GM18505 (cell line): ENCODE results near the gene LRGUK.
"Not testable (repeated sequence)": the region's sequence is repeated elsewhere in the genome, so short reads cannot be mapped to it uniquely, and the experiment has no call there.

Experiments
- ATAC-seq: cut with Tn5 transposase; IDR thresholded peaks from one replicate; pipeline ENCODE4 v1.9.1; 2021; ENCODE audit not compliant: unreplicated experiment
- POLR2A ChIP-seq: IDR thresholded peaks from 4 replicates; pipeline ENCODE4 v1.6.1; 2011; ENCODE audit warnings: borderline replicate concordance; ENCODE audit not compliant: insufficient read depth, insufficient read length; ENCODE audit errors: extremely low read depth

The LRGUK gene

GRCh38 chr7:134209322-134210015, 82.3 kb downstream of the LRGUK start:
- ATAC-seq: no peak
- no peak for TF ChIP-seq POLR2A

- no peak for TF ChIP-seq POLR2A
- ATAC-seq: no peak
These were observed 83.1 kb downstream of the LRGUK start for GRCh38 chr7:134210227-134210626.

- TF ChIP-seq POLR2A: no peak
- no peak for ATAC-seq
These were observed 84.0 kb downstream of the LRGUK start for GRCh38 chr7:134210976-134211663.

- TF ChIP-seq POLR2A: no peak
- no peak for ATAC-seq
These were observed 84.7 kb downstream of the LRGUK start for GRCh38 chr7:134211817-134212216.

- no peak for ATAC-seq
- no peak for TF ChIP-seq POLR2A
These were observed 85.7 kb downstream of the LRGUK start for GRCh38 chr7:134212576-134213546.

- TF ChIP-seq POLR2A: no peak
These were observed 93.1 kb downstream of the LRGUK start for GRCh38 chr7:134220236-134220635.

GRCh38 chr7:134231296-134231695, 104.2 kb downstream of the LRGUK start:
- ATAC-seq: not testable (repeated sequence)

More at GRCh38 chr7:134220236-134220635, 93.1 kb downstream of the LRGUK start:
- no peak for ATAC-seq

- ATAC-seq: no peak
- TF ChIP-seq POLR2A: no peak
These were observed 107.1 kb downstream of the LRGUK start for GRCh38 chr7:134234216-134234615.

GRCh38 chr7:134245253-134245652, 118.1 kb downstream of the LRGUK start:
- ATAC-seq: no peak
- TF ChIP-seq POLR2A: no peak

- no peak for ATAC-seq
- TF ChIP-seq POLR2A: no peak
These were observed 119.2 kb downstream of the LRGUK start for GRCh38 chr7:134246347-134246746.

GRCh38 chr7:134246761-134247160, 119.6 kb downstream of the LRGUK start:
- TF ChIP-seq POLR2A: no peak

GRCh38 chr7:134248196-134248595, 121.1 kb downstream of the LRGUK start:
- TF ChIP-seq POLR2A: no peak

More at GRCh38 chr7:134246761-134247160, 119.6 kb downstream of the LRGUK start:
- ATAC-seq: no peak

GRCh38 chr7:134254311-134254710, 127.2 kb downstream of the LRGUK start:
- no peak for TF ChIP-seq POLR2A
- no peak for ATAC-seq

More at GRCh38 chr7:134248196-134248595, 121.1 kb downstream of the LRGUK start:
- ATAC-seq: no peak
